PC-9 (cell line): Measurements from ENCODE around the gene MACROD2. TPM values are rescaled to one million over a fixed set of nuclear protein-coding genes. Genes with fewer than 3 reads are reported as not detected.

Source experiments
- BruUV-seq: library from RNA; stranded (reverse); fragments of 400-500 nt; replicated peaks from 2 replicates; lab custom pipeline; 2021; lab: Mats Ljungman, UMichigan
- CTCF ChIA-PET: fragments of 300-600 bp; sonication (Branson Sonifier 250); formaldehyde crosslinking; loops from one replicate; lab custom pipeline; 2022; ENCODE audit warnings: antibody characterized with exemption; lab: Charles Lee
- POLR2A ChIA-PET: fragments of 300-600 bp; sonication (Branson Sonifier 250); formaldehyde crosslinking; loops from one replicate; lab custom pipeline; 2022; ENCODE audit warnings: antibody characterized with exemption; ENCODE audit not compliant: unreplicated experiment; lab: Charles Lee
- DNase-seq, 2 experiments: peaks; one replicate each; pipeline versions ENCODE4 v3.0.0 to v3.0.0-alpha.2; 2015 to 2022; ENCODE audit warnings: mixed read lengths in 1 of 2
- H2AFZ ChIP-seq: fragments of 200-600 bp; sonication (generic); 2 replicates; pipeline ENCODE4 v1.8.1; 2017; ENCODE audit warnings: antibody characterized with exemption
- H3F3A ChIP-seq: fragments of 200-600 bp; sonication (generic); 2 replicates; pipeline ENCODE4 v1.8.1; 2017; ENCODE audit warnings: antibody characterized with exemption, mild to moderate bottlenecking, low read depth; ENCODE audit not compliant: insufficient read depth
- H3K27ac ChIP-seq: fragments of 200-600 bp; sonication (generic); 2 replicates; pipeline ENCODE4 v1.6.1; 2016; ENCODE audit warnings: mixed run types
- H3K27me3 ChIP-seq: fragments of 200-600 bp; sonication (generic); 2 replicates; pipeline ENCODE4 v1.6.1; 2016; ENCODE audit warnings: low read depth, mixed run types; ENCODE audit not compliant: insufficient read depth
- H3K36me3 ChIP-seq: fragments of 200-600 bp; sonication (generic); 2 replicates; pipeline ENCODE4 v1.6.1; 2016; ENCODE audit warnings: low read depth, mixed run types
- H3K4me1 ChIP-seq: fragments of 200-600 bp; sonication (generic); replicated peaks from 2 replicates; pipeline ENCODE4 v1.6.1; 2016; ENCODE audit warnings: mixed run types; ENCODE audit not compliant: insufficient read depth
- H3K4me2 ChIP-seq: fragments of 200-600 bp; sonication (generic); 2 replicates; pipeline ENCODE4 v1.6.1; 2017; ENCODE audit warnings: mixed run types
- H3K4me3 ChIP-seq: fragments of 200-600 bp; sonication (generic); 2 replicates; pipeline ENCODE4 v1.6.1; 2016; ENCODE audit warnings: mixed run types
- H3K79me2 ChIP-seq: fragments of 200-600 bp; sonication (generic); 2 replicates; pipeline ENCODE4 v1.6.1; 2017; ENCODE audit warnings: low read depth, mixed run types
- H3K9me2 ChIP-seq: fragments of 200-600 bp; sonication (generic); 2 replicates; pipeline ENCODE4 v1.8.1; 2017; ENCODE audit warnings: mild to moderate bottlenecking; ENCODE audit not compliant: insufficient read depth
- H3K9me3 ChIP-seq: fragments of 200-600 bp; sonication (generic); 2 replicates; pipeline ENCODE4 v1.8.1; 2016; ENCODE audit warnings: low read depth; ENCODE audit not compliant: insufficient read depth
- H4K20me1 ChIP-seq: fragments of 200-600 bp; sonication (generic); 2 replicates; pipeline ENCODE4 v1.8.1; 2017; ENCODE audit not compliant: insufficient read depth
- CTCF ChIP-seq: fragments of 200-600 bp; sonication (generic); conservative IDR thresholded peaks from 2 replicates; pipeline ENCODE4 v1.6.1; 2017; ENCODE audit warnings: mixed run types, antibody characterized with exemption, mild to moderate bottlenecking, moderate library complexity
- EZH2 ChIP-seq: fragments of 200-600 bp; sonication (generic); IDR thresholded peaks from 2 replicates; pipeline ENCODE4 v1.8.0; 2017; ENCODE audit warnings: antibody characterized with exemption, low read depth
- intact Hi-C: fragments of 100-400 bp; cut with micrococcal nuclease; formaldehyde crosslinking; loops from one replicate; pipeline ENCODE4 v1.10.0; 2022; ENCODE audit not compliant: unreplicated experiment
- total RNA-seq: library from RNA; stranded (reverse); gene quantifications from 2 replicates; pipeline ENCODE4 v1.2.3, GENCODE V29; 2021

The MACROD2 gene
- total RNA-seq, 1 experiment from 2014 or later, result 11.4 TPM

- intact Hi-C loops, result no loop called here
- H2AFZ ChIP-seq, result no peak overlapping the region
- no TSS peak for BruUV-seq
- no peaks in the 10 kb centered on the region for H3K4me1 ChIP-seq
- no peaks in the 10 kb centered on the region for H4K20me1 ChIP-seq
- ChIA-PET CTCF (no interaction called here), POLR2A (no interaction called here)
- no peaks in the 10 kb centered on the region for H3K27me3 ChIP-seq
- TF ChIP-seq CTCF, result no peak
- no peak for TF ChIP-seq EZH2
- no peaks in the 10 kb centered on the region for H3K9me2 ChIP-seq
- H3K4me3 ChIP-seq, result no peak overlapping the region
- H3K27ac ChIP-seq, result no peak overlapping the region
- DNase-seq, result no peak
- H3K9me3 ChIP-seq, result no peaks in the 10 kb centered on the region
- H3K4me2 ChIP-seq, result no peak overlapping the region
- H3F3A ChIP-seq, result no peaks in the 10 kb centered on the region
- H3K79me2 ChIP-seq, result no peaks in the 10 kb centered on the region
- no peaks in the 10 kb centered on the region for H3K36me3 ChIP-seq
Observed at GRCh38 chr20:14134004-14134403, 138.7 kb downstream of the MACROD2 start.

- H3K9me3 ChIP-seq, result no peaks in the 10 kb centered on the region
- H3F3A ChIP-seq, result no peaks in the 10 kb centered on the region
- H3K27me3 ChIP-seq, result no peaks in the 10 kb centered on the region
- no peak overlapping the region for H2AFZ ChIP-seq
- H4K20me1 ChIP-seq, result no peaks in the 10 kb centered on the region
- peaks cover 14% of the 10 kb centered on the region; the same call in 1 of the 2 replicates for H3K4me1 ChIP-seq
- peak; percentile 40 to 50 for DNase-seq
- CTCF ChIA-PET, result no interaction called here
- no peaks in the 10 kb centered on the region for H3K9me2 ChIP-seq
- intact Hi-C loops, result loop anchor here (5.0 kb wide), 1 partner anchor 1095 kb away; no protein-coding TSS in a partner anchor
- H3K79me2 ChIP-seq, result no peaks in the 10 kb centered on the region
- H3K36me3 ChIP-seq, result no peaks in the 10 kb centered on the region
- no TSS peak for BruUV-seq
- TF ChIP-seq EZH2 (no peak), CTCF (peak; percentile 63)
- H3K4me3 ChIP-seq, result no peak overlapping the region
- POLR2A ChIA-PET, result no interaction called here
- no peak overlapping the region for H3K27ac ChIP-seq
- H3K4me2 ChIP-seq, result no peak overlapping the region
Observed at GRCh38 chr20:14142171-14142570, 146.9 kb downstream of the MACROD2 start.

DNA sequence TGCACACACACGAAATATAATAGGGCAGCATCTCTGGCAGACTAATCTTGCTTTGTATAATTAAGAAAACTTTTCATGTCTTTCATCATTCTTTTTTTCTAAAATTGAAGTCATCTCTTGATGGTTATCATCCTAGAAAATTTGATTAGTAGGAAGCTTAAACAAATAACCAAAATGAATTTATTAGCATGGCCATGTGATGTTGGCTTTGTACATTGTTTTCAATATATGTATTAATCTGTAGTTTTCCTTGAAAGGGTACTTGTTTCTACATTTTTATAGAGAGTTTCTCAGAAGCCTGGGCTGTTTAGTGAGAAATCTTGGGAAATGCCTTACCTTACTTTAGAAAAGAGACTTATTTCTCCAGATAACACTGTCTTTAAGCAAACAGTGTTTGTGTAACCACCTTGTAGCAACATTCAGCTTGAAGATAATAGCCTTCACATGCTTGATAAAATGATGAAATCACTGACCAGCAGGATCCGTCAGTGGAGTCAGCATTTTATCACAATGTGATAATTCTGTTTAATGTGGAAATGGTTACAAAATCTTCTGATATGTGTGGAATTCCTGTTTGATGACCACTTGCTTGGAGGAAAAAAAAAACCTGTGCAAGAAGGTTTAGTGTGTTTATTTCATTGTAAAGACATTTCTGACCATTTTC, 147.8 kb downstream of the MACROD2 start:
- Histone ChIP-seq H3K36me3 (no peaks in the 10 kb centered on the region), H3F3A (no peaks in the 10 kb centered on the region), H3K27ac (peak overlapping the region; percentile 44), H3K4me1 (peaks cover 14% of the 10 kb centered on the region; the same call in 1 of the 2 replicates), H3K79me2 (no peaks in the 10 kb centered on the region), H3K4me3 (no peak overlapping the region), H3K4me2 (0 out of 2 replicates have a peak overlapping the region, but pooled peaks have one; percentile 8), H3K9me3 (no peaks in the 10 kb centered on the region), H3K27me3 (no peaks in the 10 kb centered on the region), H2AFZ (no peak overlapping the region), H4K20me1 (no peaks in the 10 kb centered on the region), H3K9me2 (no peaks in the 10 kb centered on the region)
- TF ChIP-seq CTCF (no peak), EZH2 (no peak)
- no TSS peak for BruUV-seq
- DNase-seq, result peak in 1 of 2 experiments; percentile 71
- ChIA-PET CTCF (no interaction called here), POLR2A (no interaction called here)
- intact Hi-C loops, result loop anchor here (5.0 kb wide), 1 partner anchor 1094 kb away; no protein-coding TSS in a partner anchor
